Measurements from ENCODE around the gene CDH12. TPM values are rescaled to one million over a fixed set of nuclear protein-coding genes. Genes with fewer than 3 reads are reported as not detected.
"Not testable (repeated sequence)": the region's sequence is repeated elsewhere in the genome, so short reads cannot be mapped to it uniquely, and the experiment has no call there.

Gene CDH12
- total and polyA plus RNA-seq, 10 of the 15 experiments (the other 5 are each of a cell fraction or from before 2014, with no cell fraction given), result 0.03 to 0.16 TPM; not detected in 8

DNA sequence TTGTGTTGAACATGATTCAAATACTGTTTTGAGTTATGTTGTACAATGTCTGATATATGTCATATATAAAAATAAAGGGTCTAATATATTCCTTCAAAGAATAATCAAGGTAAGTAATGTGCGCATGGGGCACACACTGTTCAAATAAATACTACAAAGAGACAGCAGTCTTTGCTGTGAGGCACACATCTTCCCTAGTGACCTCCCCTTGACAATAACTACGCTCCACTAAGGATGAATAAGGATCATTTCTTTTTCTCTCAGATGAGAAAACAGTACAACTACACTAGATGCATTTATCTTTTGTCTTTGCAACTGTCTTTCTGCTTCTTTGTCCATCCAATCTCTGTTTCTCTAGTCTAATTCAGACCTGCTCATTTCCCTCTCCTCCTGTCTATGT is 684.4 kb downstream of the CDH12 start:
- CTCF ChIA-PET; H3K9me3 ChIP-seq (replicated peaks; ENCODE audit: control insufficient read depth, insufficient read depth, low read length); POLR2A ChIA-PET; FAIRE-seq; RAD21 ChIA-PET (ENCODE audit: unreplicated experiment); H3K27ac ChIP-seq (ENCODE audit: control insufficient read depth, insufficient read depth); H3K4me3 ChIP-seq; H3K36me3 ChIP-seq (ENCODE audit: control insufficient read depth in 2 of 2, insufficient read depth in 2 of 2, low read length in 1 of 2); H3K79me2 ChIP-seq (ENCODE audit: control insufficient read depth, insufficient read depth, low read length); intact Hi-C loops (cut with micrococcal nuclease; ENCODE audit: unreplicated experiment); H3K27me3 ChIP-seq (replicated peaks in 1 of 2; ENCODE audit: control insufficient read depth in 2 of 2, insufficient read depth in 2 of 2, low read length in 1 of 2); BruUV-seq (replicated peaks); SMC1A ChIA-PET (ENCODE audit: uncharacterized antibody, unreplicated experiment); H3K4me1 ChIP-seq (ENCODE audit: control insufficient read depth, insufficient read depth, low read length); H3K4me2 ChIP-seq (ENCODE audit: control insufficient read depth, insufficient read depth); H4K20me1 ChIP-seq (ENCODE audit: control insufficient read depth, insufficient read depth); H3K9ac ChIP-seq (ENCODE audit: control insufficient read depth, insufficient read depth, low read length); in situ Hi-C loops (cut with MboI); DNase-seq (ENCODE audit: low read depth, low spot score); ATAC-seq; H2AFZ ChIP-seq (ENCODE audit: control insufficient read depth, low read depth, low read length): not testable (repeated sequence)
- no CpG with 5 or more reads among the region's 2 CpGs for WGBS (ENCODE audit: insufficient coverage, insufficient replicate concordance, low lambda C conversion rate, missing lambda C conversion rate)

GRCh38 chr5:22165931-22166330 is 687.2 kb downstream of the CDH12 start:
- CTCF ChIA-PET, result not testable (repeated sequence)

DNA sequence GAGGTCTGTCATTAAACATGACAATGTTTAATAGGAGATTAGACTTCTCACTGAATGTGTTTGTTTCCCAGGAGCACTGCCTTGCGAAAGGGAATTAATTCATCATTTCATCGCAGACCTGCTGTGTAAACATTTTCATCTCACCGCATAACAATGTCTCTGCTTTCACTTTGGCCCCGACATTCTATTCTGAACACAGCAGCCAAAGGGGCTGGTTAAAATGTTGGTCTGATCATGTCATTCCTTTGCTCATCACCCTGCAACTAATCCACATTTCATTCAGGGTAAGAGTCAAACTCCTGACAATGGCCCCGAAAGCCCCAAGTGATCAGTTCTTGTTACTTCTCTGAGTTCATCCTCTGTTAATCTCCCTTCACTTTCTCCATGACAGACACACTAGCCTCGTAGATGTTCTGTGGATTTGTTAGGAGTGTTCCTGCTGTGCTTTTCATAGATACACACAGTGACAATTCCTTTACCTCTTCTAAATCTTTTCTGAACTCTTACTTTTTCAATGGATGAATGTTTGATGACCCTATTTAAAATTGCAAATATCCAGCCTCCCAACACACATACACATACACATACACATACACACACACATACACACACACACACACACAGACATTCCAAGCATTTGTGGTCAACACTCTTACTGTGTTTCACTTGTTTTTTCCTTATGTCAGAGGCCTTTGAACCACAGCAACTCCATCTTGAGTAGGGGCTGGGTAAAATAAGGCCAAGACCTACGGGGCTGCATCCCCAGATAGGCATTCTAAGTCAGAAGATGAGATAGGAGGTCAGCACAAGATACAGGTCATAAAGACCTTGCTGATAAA is 688.0 kb downstream of the CDH12 start:
- H3K9me3 ChIP-seq (replicated peaks; ENCODE audit: control insufficient read depth, insufficient read depth, low read length); CTCF ChIA-PET; intact Hi-C loops (cut with micrococcal nuclease; ENCODE audit: unreplicated experiment); RAD21 ChIA-PET (ENCODE audit: unreplicated experiment); H3K4me1 ChIP-seq (ENCODE audit: control insufficient read depth, insufficient read depth, low read length); H3K27ac ChIP-seq (ENCODE audit: control insufficient read depth, insufficient read depth); ATAC-seq; DNase-seq (ENCODE audit: low read depth, low spot score); H3K79me2 ChIP-seq (ENCODE audit: control insufficient read depth, insufficient read depth, low read length); POLR2A ChIA-PET; FAIRE-seq; H4K20me1 ChIP-seq (ENCODE audit: control insufficient read depth, insufficient read depth); H3K4me2 ChIP-seq (ENCODE audit: control insufficient read depth, insufficient read depth); SMC1A ChIA-PET (ENCODE audit: uncharacterized antibody, unreplicated experiment); H3K4me3 ChIP-seq; BruUV-seq (replicated peaks); H3K27me3 ChIP-seq (replicated peaks in 1 of 2; ENCODE audit: control insufficient read depth in 2 of 2, insufficient read depth in 2 of 2, low read length in 1 of 2); in situ Hi-C loops (cut with MboI); H2AFZ ChIP-seq (ENCODE audit: control insufficient read depth, low read depth, low read length); H3K36me3 ChIP-seq (ENCODE audit: control insufficient read depth in 2 of 2, insufficient read depth in 2 of 2, low read length in 1 of 2); H3K9ac ChIP-seq (ENCODE audit: control insufficient read depth, insufficient read depth, low read length): not testable (repeated sequence)
- WGBS (ENCODE audit: insufficient coverage, insufficient replicate concordance, low lambda C conversion rate, missing lambda C conversion rate), result 32% methylated on average over 4 of the region's 7 CpGs

More at GRCh38 chr5:22165931-22166330, 687.2 kb downstream of the CDH12 start:
- H4K20me1 ChIP-seq (ENCODE audit: control insufficient read depth, insufficient read depth); H3K79me2 ChIP-seq (ENCODE audit: control insufficient read depth, insufficient read depth, low read length); RAD21 ChIA-PET (ENCODE audit: unreplicated experiment); intact Hi-C loops (cut with micrococcal nuclease; ENCODE audit: unreplicated experiment); H3K27ac ChIP-seq (ENCODE audit: control insufficient read depth, insufficient read depth); in situ Hi-C loops (cut with MboI); H3K4me1 ChIP-seq (ENCODE audit: control insufficient read depth, insufficient read depth, low read length); BruUV-seq (replicated peaks); H3K27me3 ChIP-seq (replicated peaks in 1 of 2; ENCODE audit: control insufficient read depth in 2 of 2, insufficient read depth in 2 of 2, low read length in 1 of 2); H2AFZ ChIP-seq (ENCODE audit: control insufficient read depth, low read depth, low read length); POLR2A ChIA-PET; H3K4me2 ChIP-seq (ENCODE audit: control insufficient read depth, insufficient read depth); H3K4me3 ChIP-seq; FAIRE-seq; H3K9ac ChIP-seq (ENCODE audit: control insufficient read depth, insufficient read depth, low read length); DNase-seq (ENCODE audit: low read depth, low spot score); H3K36me3 ChIP-seq (ENCODE audit: control insufficient read depth in 2 of 2, insufficient read depth in 2 of 2, low read length in 1 of 2); SMC1A ChIA-PET (ENCODE audit: uncharacterized antibody, unreplicated experiment); H3K9me3 ChIP-seq (replicated peaks; ENCODE audit: control insufficient read depth, insufficient read depth, low read length); ATAC-seq: not testable (repeated sequence)
- 0% methylated on average over 2 of the region's 2 CpGs for WGBS (ENCODE audit: insufficient coverage, insufficient replicate concordance, low lambda C conversion rate, missing lambda C conversion rate)

DNA sequence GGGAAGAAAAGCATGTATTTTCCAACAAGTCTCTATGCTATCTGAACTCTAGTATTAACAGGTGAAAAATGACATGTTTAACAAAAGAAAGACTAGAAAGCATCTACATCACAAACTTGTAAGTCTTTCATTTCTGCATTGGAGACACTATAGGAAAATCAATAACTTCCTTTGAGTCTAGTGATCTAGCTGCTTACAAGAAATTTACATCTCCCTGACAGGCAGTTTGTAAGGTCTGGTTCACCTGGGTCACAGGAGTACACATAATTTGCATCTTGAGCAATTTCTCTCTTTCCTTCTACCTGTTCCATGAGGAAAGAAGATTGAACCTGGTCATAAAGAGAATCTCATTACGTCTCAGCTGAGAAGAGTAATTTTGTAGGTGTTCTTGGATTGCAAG is 696.2 kb downstream of the CDH12 start:
- intact Hi-C loops (cut with micrococcal nuclease; ENCODE audit: unreplicated experiment); ATAC-seq; DNase-seq (ENCODE audit: low read depth, low spot score); H3K27ac ChIP-seq (ENCODE audit: control insufficient read depth, insufficient read depth); H3K36me3 ChIP-seq (ENCODE audit: control insufficient read depth in 2 of 2, insufficient read depth in 2 of 2, low read length in 1 of 2); H3K27me3 ChIP-seq (replicated peaks in 1 of 2; ENCODE audit: control insufficient read depth in 2 of 2, insufficient read depth in 2 of 2, low read length in 1 of 2); in situ Hi-C loops (cut with MboI); H3K9ac ChIP-seq (ENCODE audit: control insufficient read depth, insufficient read depth, low read length); SMC1A ChIA-PET (ENCODE audit: uncharacterized antibody, unreplicated experiment); H3K4me1 ChIP-seq (ENCODE audit: control insufficient read depth, insufficient read depth, low read length); CTCF ChIA-PET; RAD21 ChIA-PET (ENCODE audit: unreplicated experiment); BruUV-seq (replicated peaks); H3K4me3 ChIP-seq; H3K9me3 ChIP-seq (replicated peaks; ENCODE audit: control insufficient read depth, insufficient read depth, low read length); H3K4me2 ChIP-seq (ENCODE audit: control insufficient read depth, insufficient read depth); H3K79me2 ChIP-seq (ENCODE audit: control insufficient read depth, insufficient read depth, low read length); H4K20me1 ChIP-seq (ENCODE audit: control insufficient read depth, insufficient read depth); H2AFZ ChIP-seq (ENCODE audit: control insufficient read depth, low read depth, low read length); POLR2A ChIA-PET: not testable (repeated sequence)
- WGBS (ENCODE audit: insufficient coverage, insufficient replicate concordance, low lambda C conversion rate, missing lambda C conversion rate), result no CpG with 5 or more reads among the region's 1 CpG
- peak; percentile 88 for FAIRE-seq

Measured in GM12878 (cell line).